Activated naive CD4-positive, alpha-beta T cell treated with anti-CD3 and anti-CD28 coated beads, Interleukin-2, amount 50 U/mL, for 16 hours (primary cell): ENCODE measurements around the gene MARK4.

Experiments used
- DNase-seq: peaks from one replicate; pipeline ENCODE4 v3.0.0-alpha.2; 2020

Gene MARK4

GRCh38 chr19:45344621-45345505 is 93.8 kb downstream of the MARK4 start:
- no peak for DNase-seq

- no peak for DNase-seq
Observed at GRCh38 chr19:45345506-45345860, 94.4 kb downstream of the MARK4 start.

GRCh38 chr19:45346449-45346848 is 95.4 kb downstream of the MARK4 start:
- DNase-seq, result no peak

GRCh38 chr19:45347570-45348366 is 96.7 kb downstream of the MARK4 start:
- DNase-seq, result no peak

GRCh38 chr19:45348367-45349125 is 97.5 kb downstream of the MARK4 start:
- no peak for DNase-seq

GRCh38 chr19:45349126-45349415 is 98.0 kb downstream of the MARK4 start:
- DNase-seq, result no peak

- DNase-seq, result no peak
Observed at GRCh38 chr19:45349430-45349941, 98.4 kb downstream of the MARK4 start.

- DNase-seq, result no peak
Observed at GRCh38 chr19:45350477-45351058, 99.5 kb downstream of the MARK4 start.

- DNase-seq, result no peak
Observed at GRCh38 chr19:45351401-45351952, 100.4 kb downstream of the MARK4 start.

- no peak for DNase-seq
Observed at GRCh38 chr19:45352062-45352461, 101.0 kb downstream of the MARK4 start.

- no peak for DNase-seq
Observed at GRCh38 chr19:45352471-45352870, 101.4 kb downstream of the MARK4 start.

GRCh38 chr19:45352914-45353796 is 102.1 kb downstream of the MARK4 start:
- DNase-seq, result no peak

GRCh38 chr19:45354241-45354842 is 103.3 kb downstream of the MARK4 start:
- no peak for DNase-seq
